GM23338 (cell line): Measurements from ENCODE around the gene PAQR5. TPM values are rescaled to one million over a fixed set of nuclear protein-coding genes. Genes with fewer than 3 reads are reported as not detected.
A peak's percentile ranks its signal among the peaks of the same experiment; 100 is the strongest.

Source experiments
- ATAC-seq: fragments of 200-7000 bp; cut with Tn5 transposase; 3 replicates; pipeline ENCODE4 v1.9.1; 2020
- DNase-seq: peaks from one replicate; pipeline ENCODE4 v3.0.0-alpha.2; 2015; ENCODE audit warnings: low spot score
- H2AFZ ChIP-seq: fragments of 200-600 bp; sonication (generic); 2 replicates; pipeline ENCODE4 v1.8.0; 2016; ENCODE audit warnings: antibody characterized with exemption, mild to moderate bottlenecking, moderate library complexity
- H3F3A ChIP-seq: fragments of 200-600 bp; sonication (generic); replicated peaks from 2 replicates; pipeline ENCODE4 v1.8.0; 2017; ENCODE audit warnings: antibody characterized with exemption, mixed run types, low read depth
- H3K27ac ChIP-seq: fragments of 200-600 bp; sonication (generic); 2 replicates; pipeline ENCODE4 v1.6.1; 2016; ENCODE audit warnings: low read depth
- H3K27me3 ChIP-seq: fragments of 200-600 bp; sonication (generic); 2 replicates; pipeline ENCODE4 v1.8.0; 2016; ENCODE audit warnings: mild to moderate bottlenecking, mixed run types, moderate library complexity; ENCODE audit not compliant: insufficient read depth
- H3K36me3 ChIP-seq: fragments of 200-600 bp; sonication (generic); 2 replicates; pipeline ENCODE4 v1.8.0; 2016; ENCODE audit warnings: mild to moderate bottlenecking; ENCODE audit not compliant: insufficient read depth
- H3K4me1 ChIP-seq: fragments of 200-600 bp; sonication (generic); 2 replicates; pipeline ENCODE4 v1.8.0; 2016; ENCODE audit warnings: mild to moderate bottlenecking, moderate library complexity; ENCODE audit not compliant: insufficient read depth
- H3K4me2 ChIP-seq: fragments of 200-600 bp; sonication (generic); 2 replicates; pipeline ENCODE4 v1.7.1; 2017; ENCODE audit warnings: mixed run types
- H3K4me3 ChIP-seq: fragments of 200-600 bp; sonication (generic); 2 replicates; pipeline ENCODE4 v1.6.1; 2016; ENCODE audit warnings: mixed run types
- H3K79me2 ChIP-seq: fragments of 200-600 bp; sonication (generic); replicated peaks from 2 replicates; pipeline ENCODE4 v1.8.0; 2017; ENCODE audit warnings: mild to moderate bottlenecking; ENCODE audit not compliant: insufficient read depth
- H3K9me2 ChIP-seq: fragments of 200-600 bp; sonication (generic); 2 replicates; pipeline ENCODE4 v1.8.0; 2017; ENCODE audit not compliant: insufficient read depth
- H4K20me1 ChIP-seq: fragments of 200-600 bp; sonication (generic); replicated peaks from 2 replicates; pipeline ENCODE4 v1.8.0; 2017; ENCODE audit warnings: mild to moderate bottlenecking; ENCODE audit not compliant: insufficient read depth
- H3K27ac Mint-ChIP-seq: 2 replicates; pipeline ENCODE4 v1.8.0; 2020; ENCODE audit warnings: inconsistent platforms, mild to moderate bottlenecking, moderate library complexity, mixed read lengths
- H3K27me3 Mint-ChIP-seq: 3 replicates; pipeline ENCODE4 v1.8.0; 2022; ENCODE audit warnings: low read depth, mild to moderate bottlenecking, moderate library complexity, mixed read lengths, inconsistent platforms; ENCODE audit not compliant: insufficient read depth, poor library complexity
- H3K36me3 Mint-ChIP-seq: 3 replicates; pipeline ENCODE4 v1.8.0; 2021; ENCODE audit warnings: low read depth, mild to moderate bottlenecking, inconsistent platforms, moderate library complexity, mixed read lengths
- H3K4me1 Mint-ChIP-seq: 3 replicates; pipeline ENCODE4 v1.8.0; 2020; ENCODE audit warnings: mild to moderate bottlenecking, inconsistent platforms, mixed read lengths
- H3K4me3 Mint-ChIP-seq: 3 replicates; pipeline ENCODE4 v1.8.0; 2021; ENCODE audit warnings: moderate library complexity, mild to moderate bottlenecking, inconsistent platforms, mixed read lengths
- H3K9me3 Mint-ChIP-seq: 3 replicates; pipeline ENCODE4 v1.8.0; 2020; ENCODE audit warnings: moderate library complexity, mild to moderate bottlenecking, inconsistent platforms, mixed read lengths
- CREB1 ChIP-seq: fragments of 250-450 bp; sonication (Bioruptor Pico); IDR thresholded peaks from 2 replicates; pipeline ENCODE4 v1.5.0; 2020; ENCODE audit warnings: low read depth, mild to moderate bottlenecking, moderate library complexity
- CTCF ChIP-seq, 2 experiments: fragments of 200-600 bp in 1 of 2; sonication (generic) in 1 of 2; conservative IDR thresholded peaks; 2 replicates each; pipeline versions ENCODE4 v1.5.1 to v1.6.1; 2016 to 2017; ENCODE audit warnings: antibody characterized with exemption in 2 of 2, low read depth in 2 of 2, mild to moderate bottlenecking in 2 of 2, moderate library complexity in 1 of 2
- NANOG ChIP-seq: IDR thresholded peaks from 2 replicates; pipeline ENCODE4 v1.6.1; 2016; ENCODE audit warnings: antibody characterized with exemption, borderline replicate concordance
- polyA plus RNA-seq: library from polyadenylated mRNA; unstranded; fragments of >200 nt; fragmentation: Nextera tagmentation; extraction: Ambion mirVana; gene quantifications from 2 replicates; pipeline ENCODE4 v1.2.1, GENCODE V29; 2016
- total RNA-seq: library from RNA; depleted of rRNA; stranded (reverse); fragments of >200 nt; shearing (Covaris generic); gene quantifications from 2 replicates; pipeline ENCODE4 v1.2.3, GENCODE V29; 2014
- TF ChIP-seq, protein P1 (sequence below): fragments of 250-450 bp; sonication (Bioruptor Pico); IDR thresholded peaks from 2 replicates; pipeline ENCODE4 v1.5.0; 2020; ENCODE audit warnings: mild to moderate bottlenecking, moderate library complexity

PAQR5 gene
- total and polyA plus RNA-seq, 2 experiments from 2014 or later = 8.7 to 14.5 TPM

GRCh38 chr15:69359722-69360121, 61.0 kb downstream of the PAQR5 start:
- H3K36me3 ChIP-seq = no peaks in the 10 kb centered on the region
- H3K4me1 ChIP-seq = peaks cover 9% of the 10 kb centered on the region; the same call in 1 of the 2 replicates
- Mint-ChIP-seq H3K4me1 (peaks cover 9% of the 10 kb centered on the region), H3K27ac (peak overlapping the region; percentile 89; the same call in 1 of the 2 replicates), H3K9me3 (no peaks in the 10 kb centered on the region), H3K36me3 (no peaks in the 10 kb centered on the region), H3K27me3 (peaks cover 14% of the 10 kb centered on the region), H3K4me3 (no peak overlapping the region)
- peak in 1 of 2 experiments; percentile 41; a peak in 2 of 4 replicates for TF ChIP-seq CTCF (conservative IDR thresholded peaks at IDR 0.05; ENCODE audit: low read depth in 2 of 2)
- TF ChIP-seq, protein P1, sequence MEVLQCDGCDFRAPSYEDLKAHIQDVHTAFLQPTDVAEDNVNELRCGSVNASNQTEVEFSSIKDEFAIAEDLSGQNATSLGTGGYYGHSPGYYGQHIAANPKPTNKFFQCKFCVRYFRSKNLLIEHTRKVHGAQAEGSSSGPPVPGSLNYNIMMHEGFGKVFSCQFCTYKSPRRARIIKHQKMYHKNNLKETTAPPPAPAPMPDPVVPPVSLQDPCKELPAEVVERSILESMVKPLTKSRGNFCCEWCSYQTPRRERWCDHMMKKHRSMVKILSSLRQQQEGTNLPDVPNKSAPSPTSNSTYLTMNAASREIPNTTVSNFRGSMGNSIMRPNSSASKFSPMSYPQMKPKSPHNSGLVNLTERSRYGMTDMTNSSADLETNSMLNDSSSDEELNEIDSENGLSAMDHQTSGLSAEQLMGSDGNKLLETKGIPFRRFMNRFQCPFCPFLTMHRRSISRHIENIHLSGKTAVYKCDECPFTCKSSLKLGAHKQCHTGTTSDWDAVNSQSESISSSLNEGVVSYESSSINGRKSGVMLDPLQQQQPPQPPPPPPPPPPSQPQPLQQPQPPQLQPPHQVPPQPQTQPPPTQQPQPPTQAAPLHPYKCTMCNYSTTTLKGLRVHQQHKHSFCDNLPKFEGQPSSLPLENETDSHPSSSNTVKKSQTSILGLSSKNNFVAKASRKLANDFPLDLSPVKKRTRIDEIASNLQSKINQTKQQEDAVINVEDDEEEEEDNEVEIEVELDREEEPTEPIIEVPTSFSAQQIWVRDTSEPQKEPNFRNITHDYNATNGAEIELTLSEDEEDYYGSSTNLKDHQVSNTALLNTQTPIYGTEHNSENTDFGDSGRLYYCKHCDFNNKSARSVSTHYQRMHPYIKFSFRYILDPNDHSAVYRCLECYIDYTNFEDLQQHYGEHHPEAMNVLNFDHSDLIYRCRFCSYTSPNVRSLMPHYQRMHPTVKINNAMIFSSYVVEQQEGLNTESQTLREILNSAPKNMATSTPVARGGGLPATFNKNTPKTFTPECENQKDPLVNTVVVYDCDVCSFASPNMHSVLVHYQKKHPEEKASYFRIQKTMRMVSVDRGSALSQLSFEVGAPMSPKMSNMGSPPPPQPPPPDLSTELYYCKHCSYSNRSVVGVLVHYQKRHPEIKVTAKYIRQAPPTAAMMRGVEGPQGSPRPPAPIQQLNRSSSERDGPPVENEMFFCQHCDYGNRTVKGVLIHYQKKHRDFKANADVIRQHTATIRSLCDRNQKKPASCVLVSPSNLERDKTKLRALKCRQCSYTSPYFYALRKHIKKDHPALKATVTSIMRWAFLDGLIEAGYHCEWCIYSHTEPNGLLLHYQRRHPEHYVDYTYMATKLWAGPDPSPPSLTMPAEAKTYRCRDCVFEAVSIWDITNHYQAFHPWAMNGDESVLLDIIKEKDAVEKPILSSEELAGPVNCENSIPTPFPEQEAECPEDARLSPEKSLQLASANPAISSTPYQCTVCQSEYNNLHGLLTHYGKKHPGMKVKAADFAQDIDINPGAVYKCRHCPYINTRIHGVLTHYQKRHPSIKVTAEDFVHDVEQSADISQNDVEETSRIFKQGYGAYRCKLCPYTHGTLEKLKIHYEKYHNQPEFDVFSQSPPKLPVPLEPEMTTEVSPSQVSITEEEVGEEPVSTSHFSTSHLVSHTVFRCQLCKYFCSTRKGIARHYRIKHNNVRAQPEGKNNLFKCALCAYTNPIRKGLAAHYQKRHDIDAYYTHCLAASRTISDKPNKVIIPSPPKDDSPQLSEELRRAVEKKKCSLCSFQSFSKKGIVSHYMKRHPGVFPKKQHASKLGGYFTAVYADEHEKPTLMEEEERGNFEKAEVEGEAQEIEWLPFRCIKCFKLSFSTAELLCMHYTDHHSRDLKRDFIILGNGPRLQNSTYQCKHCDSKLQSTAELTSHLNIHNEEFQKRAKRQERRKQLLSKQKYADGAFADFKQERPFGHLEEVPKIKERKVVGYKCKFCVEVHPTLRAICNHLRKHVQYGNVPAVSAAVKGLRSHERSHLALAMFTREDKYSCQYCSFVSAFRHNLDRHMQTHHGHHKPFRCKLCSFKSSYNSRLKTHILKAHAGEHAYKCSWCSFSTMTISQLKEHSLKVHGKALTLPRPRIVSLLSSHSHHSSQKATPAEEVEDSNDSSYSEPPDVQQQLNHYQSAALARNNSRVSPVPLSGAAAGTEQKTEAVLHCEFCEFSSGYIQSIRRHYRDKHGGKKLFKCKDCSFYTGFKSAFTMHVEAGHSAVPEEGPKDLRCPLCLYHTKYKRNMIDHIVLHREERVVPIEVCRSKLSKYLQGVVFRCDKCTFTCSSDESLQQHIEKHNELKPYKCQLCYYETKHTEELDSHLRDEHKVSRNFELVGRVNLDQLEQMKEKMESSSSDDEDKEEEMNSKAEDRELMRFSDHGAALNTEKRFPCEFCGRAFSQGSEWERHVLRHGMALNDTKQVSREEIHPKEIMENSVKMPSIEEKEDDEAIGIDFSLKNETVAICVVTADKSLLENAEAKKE (CRISPR knock-in tag) = no peak
- no peak for TF ChIP-seq NANOG
- TF ChIP-seq CREB1 (CRISPR knock-in tag) = no peak
- H3K27me3 ChIP-seq = no peaks in the 10 kb centered on the region
- H3K79me2 ChIP-seq = no peaks in the 10 kb centered on the region
- H2AFZ ChIP-seq = no peak overlapping the region
- no peak overlapping the region for H3K4me2 ChIP-seq
- H4K20me1 ChIP-seq = no peaks in the 10 kb centered on the region
- no peaks in the 10 kb centered on the region for H3F3A ChIP-seq
- no peak overlapping the region for H3K27ac ChIP-seq
- H3K4me3 ChIP-seq = no peak overlapping the region
- no peak for DNase-seq
- peak; percentile 48 for ATAC-seq
- H3K9me2 ChIP-seq = 0 out of 2 replicates have a peak, but pooled peaks cover 3% of the 10 kb centered on the region
